ENCODE data around the gene PDIA3. TPM values are rescaled to one million over a fixed set of nuclear protein-coding genes. Genes with fewer than 3 reads are reported as not detected.
"Not testable (repeated sequence)": the region's sequence is repeated elsewhere in the genome, so short reads cannot be mapped to it uniquely, and the experiment has no call there.

The PDIA3 gene
- total RNA-seq = 100 to 1,000 TPM; 119 to 241 (median 144) TPM
- polyA plus RNA-seq = 100 to 1,000 TPM; 100 to 257 TPM
- long read RNA-seq, donor 1, transcript PDIA3-201 (13 exons, 3,727 nt) = major isoform, 188 of 194 reads
- long read RNA-seq, donor 1, partial matches to known transcripts = 2 of 194 reads
- long read RNA-seq, donor 1, other reads (novel, unspliced or antisense) = 3 of 194 reads
- long read RNA-seq, donor 2, transcript PDIA3-201 (13 exons, 3,727 nt) = major isoform, 189 of 199 reads
- long read RNA-seq, donor 2, partial matches to known transcripts = 6 of 199 reads
- long read RNA-seq, donor 2, other reads (novel, unspliced or antisense) = 4 of 199 reads
- long read RNA-seq, donor 3, transcript PDIA3-201 (13 exons, 3,727 nt) = major isoform, 534 of 574 reads
- long read RNA-seq, donor 3, partial matches to known transcripts = 24 of 574 reads
- long read RNA-seq, donor 3, other reads (novel, unspliced or antisense) = 16 of 574 reads

GRCh38 chr15:43746245-43746902, at the start of gene PDIA3:
PDIA3 (plus strand) TSS chr15:43746438; CDS start chr15:43746540, 102 bp downstream.
- intact Hi-C loops (cut with DNase I); H3K9me3 ChIP-seq; H3K27me3 ChIP-seq: not testable (repeated sequence)
- Histone ChIP-seq H3K36me3 (peaks cover 0 to 11% (median 0%) of the 10 kb centered on the region in 9 donors), H3K27ac (peak within 1 kb of the TSS; percentile 68 to 98 (median 93)), H3K4me1 (peaks cover 13 to 49% (median 43%) of the 10 kb centered on the region in 9 donors), H3K4me3 (peak within 1 kb of the TSS; percentile 45 to 97 (median 90))
- peak; percentile 93 to 96 for DNase-seq
- peak; percentile 98 to 99 (median 99) for ATAC-seq
- peak in 4 of 9 donors; percentile 8 to 29 (median 14) for TF ChIP-seq CTCF (IDR thresholded peaks at IDR 0.05)
- 0 to 1% methylated on average over 65 to 84 of the region's 84 CpGs for WGBS, 2 donors

DNA sequence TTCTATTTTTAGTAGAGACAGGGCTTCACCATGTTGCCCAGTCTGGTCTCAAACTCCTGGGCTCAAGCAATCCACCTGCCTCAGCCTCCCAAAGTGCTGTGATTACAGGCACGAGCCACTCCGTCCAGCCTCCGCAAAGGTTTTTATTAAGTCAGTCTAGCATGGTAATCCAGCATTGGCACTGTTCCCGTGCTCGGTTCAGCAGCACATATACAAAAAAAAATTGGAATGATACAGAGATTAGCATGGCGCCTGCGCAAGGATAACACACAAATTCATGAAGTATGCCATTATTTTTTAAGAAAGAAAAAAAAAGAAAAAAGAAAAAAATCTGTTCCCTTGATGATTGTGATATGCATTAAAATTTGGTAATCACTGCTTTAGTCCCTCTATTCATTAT, 44.1 kb upstream of the PDIA3 start:
- WGBS, 2 donors = 87 to 88% methylated on average over 7 of the region's 7 CpGs

GRCh38 chr15:43702701-43703424, 43.4 kb upstream of the PDIA3 start:
- H3K4me3 ChIP-seq = no peak overlapping the region
- WGBS, 2 donors = 62 to 73% methylated on average over 8 of the region's 8 CpGs
- no peaks in the 10 kb centered on the region for H3K36me3 ChIP-seq
- DNase-seq (no peak), ATAC-seq (no peak)
- H3K27me3 ChIP-seq = peaks cover 0 to 14% (median 0%) of the 10 kb centered on the region in 7 donors
- TF ChIP-seq CTCF (IDR thresholded peaks at IDR 0.05) = no peak
- intact Hi-C loops (cut with DNase I) = no loop called here
- no peaks in the 10 kb centered on the region for H3K4me1 ChIP-seq
- no peak overlapping the region for H3K27ac ChIP-seq
- H3K9me3 ChIP-seq = no peaks in the 10 kb centered on the region

More for the DNA sequence above, 44.1 kb upstream of the PDIA3 start:
- intact Hi-C loops (cut with DNase I) = no loop called here
- Histone ChIP-seq H3K27me3 (peaks cover 0 to 17% (median 3%) of the 10 kb centered on the region in 7 donors), H3K9me3 (no peaks in the 10 kb centered on the region), H3K4me1 (no peaks in the 10 kb centered on the region), H3K27ac (no peak overlapping the region), H3K4me3 (no peak overlapping the region), H3K36me3 (no peaks in the 10 kb centered on the region)
- ATAC-seq (no peak), DNase-seq (no peak)
- TF ChIP-seq CTCF (IDR thresholded peaks at IDR 0.05) = no peak

DNA sequence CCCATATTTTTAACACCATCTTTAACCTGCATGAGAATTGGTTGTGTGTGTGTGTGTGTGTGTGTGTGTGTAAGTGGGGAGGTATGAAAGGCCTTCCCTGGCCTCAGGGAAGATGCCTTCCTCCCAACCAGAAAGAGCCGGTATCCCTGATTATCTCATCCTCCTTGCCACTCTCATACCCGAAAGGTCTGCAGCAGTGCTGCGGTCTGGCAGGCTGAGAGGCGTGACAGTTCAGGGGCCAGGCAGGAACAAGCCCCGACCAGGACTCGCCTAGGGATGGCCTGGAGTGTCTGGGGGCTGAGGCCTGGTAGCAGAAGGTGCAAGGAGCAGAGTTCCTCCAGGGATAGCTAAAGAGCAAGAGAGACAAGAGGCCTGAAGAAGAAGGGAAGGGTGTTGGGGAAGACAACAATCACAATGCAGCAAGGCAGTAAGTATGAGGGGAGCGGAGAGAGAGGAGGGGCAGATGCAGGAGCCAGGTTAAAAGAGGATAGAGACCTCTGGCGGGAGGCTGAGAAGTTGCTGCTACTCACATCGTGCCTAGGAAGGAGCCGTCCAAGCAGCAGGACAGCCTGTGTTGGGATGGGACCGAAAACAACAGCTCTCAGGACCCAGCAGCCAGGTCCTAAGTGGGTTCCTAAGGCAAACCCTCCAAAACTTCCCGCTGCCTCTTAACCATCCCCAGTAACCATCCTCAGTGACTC, 35.7 kb upstream of the PDIA3 start:
- H3K36me3 ChIP-seq; H3K9me3 ChIP-seq; H3K27me3 ChIP-seq; ATAC-seq; DNase-seq; intact Hi-C loops (cut with DNase I); H3K4me3 ChIP-seq; H3K27ac ChIP-seq; H3K4me1 ChIP-seq: not testable (repeated sequence)
- 79 to 83% methylated on average over 1 of the region's 12 CpGs for WGBS, 2 donors

All from heart right ventricle (tissue), 16 donors.